Immature natural killer cell (primary cell): Measurements from ENCODE around the gene SULF2. TPM values are rescaled to one million over a fixed set of nuclear protein-coding genes. Genes with fewer than 3 reads are reported as not detected.
"Not testable (repeated sequence)": the region's sequence is repeated elsewhere in the genome, so short reads cannot be mapped to it uniquely, and the experiment has no call there.

Source experiments
- DNase-seq, 3 donors: peaks; one replicate each; pipeline ENCODE4 v3.0.0; 2022; ENCODE audit warnings: mixed read lengths in 1 of 3
- H3K27ac Mint-ChIP-seq, 6 donors: one replicate each; pipeline ENCODE4 v1.8.0; 2020; ENCODE audit warnings: mixed read lengths in 6 of 6, mild to moderate bottlenecking in 5 of 6, inconsistent platforms in 4 of 6, moderate library complexity in 3 of 6
- H3K27me3 Mint-ChIP-seq, 3 donors: one replicate each; pipeline ENCODE4 v1.8.0; 2020 to 2021; ENCODE audit warnings: low read depth in 3 of 3, mild to moderate bottlenecking in 3 of 3, mixed read lengths in 3 of 3, moderate library complexity in 3 of 3, inconsistent platforms in 1 of 3
- H3K36me3 Mint-ChIP-seq, 3 donors: one replicate each; pipeline ENCODE4 v1.8.0; 2020; ENCODE audit warnings: mixed read lengths in 3 of 3, inconsistent platforms in 2 of 3, mild to moderate bottlenecking in 2 of 3
- H3K4me1 Mint-ChIP-seq, 2 donors: one replicate each; pipeline ENCODE4 v1.8.0; 2020; ENCODE audit warnings: inconsistent platforms in 2 of 2, mild to moderate bottlenecking in 2 of 2, mixed read lengths in 2 of 2, moderate library complexity in 1 of 2
- H3K4me3 Mint-ChIP-seq, 5 donors: one replicate each; pipeline ENCODE4 v1.8.0; 2020; ENCODE audit warnings: mild to moderate bottlenecking in 5 of 5, mixed read lengths in 5 of 5, inconsistent platforms in 3 of 5, moderate library complexity in 3 of 5
- H3K9me3 Mint-ChIP-seq, 6 donors: one replicate each; pipeline ENCODE4 v1.8.0; 2020; ENCODE audit warnings: mild to moderate bottlenecking in 6 of 6, mixed read lengths in 6 of 6, inconsistent platforms in 4 of 6, moderate library complexity in 3 of 6
- polyA plus RNA-seq, 3 donors: library from polyadenylated mRNA; unstranded; fragments of 300-500 nt; fragmentation: Illumina TruSeq; gene quantifications; one replicate each; pipeline ENCODE4 v1.2.3, GENCODE V29; 2021

SULF2 gene
- 1 to 10 TPM; 1.3 to 3.7 (median 3.0) TPM for polyA plus RNA-seq

DNA sequence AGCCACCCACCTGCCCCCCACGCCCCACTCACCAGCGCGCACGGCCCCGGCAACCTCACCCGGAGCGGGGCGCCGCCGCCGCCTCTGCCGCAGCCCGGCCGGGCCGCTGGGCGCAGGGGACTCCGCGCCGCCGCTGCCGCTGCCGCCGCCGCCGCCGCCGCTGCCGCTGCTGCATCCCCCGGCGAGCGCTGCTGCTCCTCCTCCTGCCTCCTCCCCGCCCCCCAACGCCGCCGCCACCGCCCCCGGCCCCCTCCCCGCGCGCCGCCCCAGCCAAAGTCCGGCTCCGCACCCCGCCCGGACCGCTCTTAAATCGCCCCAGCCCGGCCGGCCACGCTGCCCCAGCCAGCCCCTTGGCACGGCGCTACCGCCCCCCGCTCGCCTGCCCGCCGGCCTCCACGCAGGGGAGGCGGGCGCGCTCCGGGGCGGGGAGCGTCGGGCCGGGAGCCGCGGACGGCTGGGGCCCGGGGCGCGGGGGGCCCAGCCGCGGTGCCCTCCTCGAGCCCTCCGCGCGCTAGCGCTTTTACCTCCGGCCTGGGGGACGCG is at the start of gene SULF2:
Gene SULF2, minus strand, starts transcription at position 171 of the 543 bp plus-strand sequence. CDS start 28,118 bp downstream, outside the sequence.
- H3K4me3 Mint-ChIP-seq, result peak within 1 kb of the TSS in 3 of 5 donors; percentile 21 to 50 (median 30)
- H3K4me1 Mint-ChIP-seq, result peaks cover 0 to 5% of the 10 kb centered on the region in 2 donors
- peaks cover 11 to 20% (median 18%) of the 10 kb centered on the region in 3 donors for H3K27me3 Mint-ChIP-seq
- H3K27ac Mint-ChIP-seq, result no peak within 1 kb of the TSS
- no peaks in the 10 kb centered on the region for H3K36me3 Mint-ChIP-seq
- H3K9me3 Mint-ChIP-seq, result no peaks in the 10 kb centered on the region
- no peak for DNase-seq

- H3K27ac Mint-ChIP-seq, H3K36me3 Mint-ChIP-seq, H3K4me3 Mint-ChIP-seq, H3K4me1 Mint-ChIP-seq, H3K9me3 Mint-ChIP-seq, H3K27me3 Mint-ChIP-seq, DNase-seq: not testable (repeated sequence)
Observed at GRCh38 chr20:47831675-47832074, 46.4 kb upstream of the SULF2 start.

GRCh38 chr20:47826716-47827115 is 41.4 kb upstream of the SULF2 start:
- not testable (repeated sequence) for H3K27ac Mint-ChIP-seq, H3K36me3 Mint-ChIP-seq, H3K27me3 Mint-ChIP-seq, DNase-seq, H3K4me1 Mint-ChIP-seq, H3K4me3 Mint-ChIP-seq, H3K9me3 Mint-ChIP-seq

- not testable (repeated sequence) for H3K4me3 Mint-ChIP-seq, H3K9me3 Mint-ChIP-seq, H3K4me1 Mint-ChIP-seq, DNase-seq, H3K27ac Mint-ChIP-seq, H3K27me3 Mint-ChIP-seq, H3K36me3 Mint-ChIP-seq
Observed at GRCh38 chr20:47826006-47826405, 40.7 kb upstream of the SULF2 start.

- peaks cover 2 to 6% (median 5%) of the 10 kb centered on the region in 3 donors for H3K27me3 Mint-ChIP-seq
- no peaks in the 10 kb centered on the region for H3K9me3 Mint-ChIP-seq
- no peak overlapping the region for H3K4me3 Mint-ChIP-seq
- no peak overlapping the region for H3K27ac Mint-ChIP-seq
- DNase-seq, result no peak
- no peaks in the 10 kb centered on the region for H3K36me3 Mint-ChIP-seq
- no peaks in the 10 kb centered on the region for H3K4me1 Mint-ChIP-seq
Observed at GRCh38 chr20:47825011-47825762, 39.9 kb upstream of the SULF2 start.

DNA sequence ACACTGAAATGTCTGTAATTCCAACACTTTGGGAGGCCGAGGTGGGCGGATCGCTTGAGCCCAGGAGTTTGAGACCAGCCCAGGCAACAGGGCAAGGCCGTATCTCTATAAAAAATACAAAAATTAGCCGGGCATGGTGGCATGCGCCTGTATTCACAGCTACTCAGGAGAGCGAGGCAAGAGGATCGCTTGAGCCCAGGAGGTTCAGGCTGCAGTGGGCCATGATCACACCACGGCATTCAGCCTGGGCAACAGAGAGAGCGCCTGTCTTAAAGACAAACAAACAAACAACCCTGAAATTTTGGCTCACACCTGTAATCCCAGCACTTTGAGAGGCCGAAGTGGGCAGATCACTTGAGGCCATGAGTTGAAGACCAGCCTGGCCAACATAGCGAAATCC is 38.7 kb upstream of the SULF2 start:
- DNase-seq, H3K4me1 Mint-ChIP-seq, H3K27me3 Mint-ChIP-seq, H3K36me3 Mint-ChIP-seq, H3K9me3 Mint-ChIP-seq, H3K27ac Mint-ChIP-seq, H3K4me3 Mint-ChIP-seq: not testable (repeated sequence)

- H3K27me3 Mint-ChIP-seq, result peaks cover 2 to 7% (median 5%) of the 10 kb centered on the region in 3 donors
- H3K36me3 Mint-ChIP-seq, result no peaks in the 10 kb centered on the region
- no peaks in the 10 kb centered on the region for H3K4me1 Mint-ChIP-seq
- H3K9me3 Mint-ChIP-seq, result no peaks in the 10 kb centered on the region
- H3K4me3 Mint-ChIP-seq, result no peak overlapping the region
- no peak overlapping the region for H3K27ac Mint-ChIP-seq
- no peak for DNase-seq
Observed at GRCh38 chr20:47821481-47822100, 36.3 kb upstream of the SULF2 start.

GRCh38 chr20:47818996-47819609 is 33.8 kb upstream of the SULF2 start:
- no peaks in the 10 kb centered on the region for H3K9me3 Mint-ChIP-seq
- no peak overlapping the region for H3K4me3 Mint-ChIP-seq
- H3K4me1 Mint-ChIP-seq, result no peaks in the 10 kb centered on the region
- DNase-seq, result no peak
- H3K36me3 Mint-ChIP-seq, result no peaks in the 10 kb centered on the region
- peaks cover 2 to 12% (median 5%) of the 10 kb centered on the region in 3 donors for H3K27me3 Mint-ChIP-seq
- no peak overlapping the region for H3K27ac Mint-ChIP-seq

DNA sequence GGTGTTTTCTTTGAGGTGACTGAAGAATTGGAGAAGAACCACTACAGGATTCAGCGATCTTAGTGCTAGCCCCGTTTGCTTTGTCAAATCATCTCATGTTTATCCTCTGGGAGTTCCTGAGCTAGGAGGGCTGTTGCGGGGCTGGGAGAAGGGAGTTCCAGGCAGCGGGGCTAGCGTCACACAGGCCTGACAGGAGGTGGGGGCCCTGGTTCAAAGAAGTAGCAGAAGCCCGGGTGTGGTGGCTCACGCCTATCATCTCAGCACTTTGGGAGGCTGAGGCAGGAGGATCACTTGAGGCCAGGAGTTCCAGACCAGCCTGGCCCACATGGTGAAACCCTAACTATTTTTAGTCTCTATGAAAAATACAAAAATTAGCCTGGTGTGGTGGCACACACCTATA is 33.2 kb upstream of the SULF2 start:
- Mint-ChIP-seq H3K36me3 (no peaks in the 10 kb centered on the region), H3K4me3 (no peak overlapping the region), H3K27ac (no peak overlapping the region), H3K9me3 (no peaks in the 10 kb centered on the region), H3K27me3 (peaks cover 4 to 10% (median 5%) of the 10 kb centered on the region in 3 donors), H3K4me1 (no peaks in the 10 kb centered on the region)
- no peak for DNase-seq

DNA sequence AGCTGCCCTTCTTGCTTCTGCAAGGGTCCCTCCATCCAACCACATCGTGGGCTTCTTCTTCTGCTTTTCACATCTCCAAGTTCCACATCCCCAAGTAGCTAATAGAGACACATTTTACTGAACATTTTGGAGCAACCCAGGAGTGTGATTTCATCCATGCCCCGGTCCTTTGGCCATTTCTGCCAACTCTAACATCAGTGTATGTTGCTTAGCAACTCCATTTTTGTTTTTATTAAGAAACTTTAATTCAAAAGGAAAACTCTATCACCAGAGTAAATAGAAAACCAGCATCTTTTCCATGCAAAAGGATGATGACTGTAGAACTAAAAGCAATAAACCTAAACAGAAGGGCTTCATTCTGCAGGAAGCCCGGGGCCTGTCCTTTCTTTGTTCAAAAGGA is 32.7 kb upstream of the SULF2 start:
- Mint-ChIP-seq H3K4me1 (no peaks in the 10 kb centered on the region), H3K4me3 (no peak overlapping the region), H3K27me3 (peaks cover 5 to 10% (median 7%) of the 10 kb centered on the region in 3 donors), H3K9me3 (no peaks in the 10 kb centered on the region), H3K27ac (peak overlapping the region in 1 of 6 donors; percentile 56), H3K36me3 (no peaks in the 10 kb centered on the region)
- no peak for DNase-seq

DNA sequence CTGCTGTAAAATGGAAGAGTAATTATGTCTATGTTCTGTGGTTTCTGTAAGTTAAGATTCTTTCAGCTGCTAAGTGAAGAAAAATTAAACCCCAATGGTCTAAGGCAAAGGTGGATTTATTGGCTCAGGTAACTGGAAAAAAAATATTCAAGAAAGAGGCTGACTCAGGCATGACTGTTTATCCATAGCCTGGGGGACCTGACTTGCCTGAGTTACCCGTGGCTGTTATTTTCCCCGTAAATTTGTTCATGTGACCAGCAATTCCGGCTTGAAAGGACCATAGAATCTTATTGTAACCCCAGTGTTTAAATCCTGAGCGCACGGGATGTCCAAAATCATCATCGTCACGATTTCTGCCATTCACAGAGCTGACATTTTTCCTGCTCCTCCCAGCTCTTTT is 32.3 kb upstream of the SULF2 start:
- Mint-ChIP-seq H3K27me3 (peaks cover 5 to 10% (median 8%) of the 10 kb centered on the region in 3 donors), H3K4me3 (no peak overlapping the region), H3K9me3 (no peaks in the 10 kb centered on the region), H3K36me3 (no peaks in the 10 kb centered on the region), H3K27ac (no peak overlapping the region), H3K4me1 (no peaks in the 10 kb centered on the region)
- no peak for DNase-seq

GRCh38 chr20:47816487-47817451 is 31.5 kb upstream of the SULF2 start:
- Mint-ChIP-seq H3K4me1 (no peaks in the 10 kb centered on the region), H3K27me3 (peaks cover 5 to 10% (median 8%) of the 10 kb centered on the region in 3 donors), H3K9me3 (no peaks in the 10 kb centered on the region), H3K4me3 (no peak overlapping the region), H3K36me3 (no peaks in the 10 kb centered on the region), H3K27ac (no peak overlapping the region)
- no peak for DNase-seq

DNA sequence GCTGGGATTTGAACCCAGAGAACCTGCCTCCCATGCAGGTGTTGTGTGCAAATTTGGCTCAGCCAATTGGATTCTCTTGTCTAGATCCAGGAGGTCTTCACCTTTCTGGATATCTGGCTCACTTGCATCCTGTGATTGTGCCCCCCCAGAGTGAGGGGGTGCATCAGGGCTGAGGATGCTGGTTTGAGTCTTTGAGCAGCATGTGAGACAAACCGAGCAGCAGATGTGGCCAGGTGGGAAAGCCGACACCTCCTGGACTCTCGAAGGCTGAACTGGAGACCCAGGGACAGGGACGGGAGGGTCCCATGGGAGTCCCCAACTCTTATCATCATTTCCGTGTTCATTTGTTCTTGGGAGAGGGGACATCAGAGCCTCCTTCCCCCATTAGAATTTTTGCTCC is 30.6 kb upstream of the SULF2 start:
- no peak overlapping the region for H3K4me3 Mint-ChIP-seq
- H3K36me3 Mint-ChIP-seq, result no peaks in the 10 kb centered on the region
- H3K27ac Mint-ChIP-seq, result no peak overlapping the region
- no peak for DNase-seq
- no peaks in the 10 kb centered on the region for H3K9me3 Mint-ChIP-seq
- H3K27me3 Mint-ChIP-seq, result peaks cover 6 to 13% (median 8%) of the 10 kb centered on the region in 3 donors
- H3K4me1 Mint-ChIP-seq, result no peaks in the 10 kb centered on the region
